ENCODE data around the gene RPRD2.

DNA sequence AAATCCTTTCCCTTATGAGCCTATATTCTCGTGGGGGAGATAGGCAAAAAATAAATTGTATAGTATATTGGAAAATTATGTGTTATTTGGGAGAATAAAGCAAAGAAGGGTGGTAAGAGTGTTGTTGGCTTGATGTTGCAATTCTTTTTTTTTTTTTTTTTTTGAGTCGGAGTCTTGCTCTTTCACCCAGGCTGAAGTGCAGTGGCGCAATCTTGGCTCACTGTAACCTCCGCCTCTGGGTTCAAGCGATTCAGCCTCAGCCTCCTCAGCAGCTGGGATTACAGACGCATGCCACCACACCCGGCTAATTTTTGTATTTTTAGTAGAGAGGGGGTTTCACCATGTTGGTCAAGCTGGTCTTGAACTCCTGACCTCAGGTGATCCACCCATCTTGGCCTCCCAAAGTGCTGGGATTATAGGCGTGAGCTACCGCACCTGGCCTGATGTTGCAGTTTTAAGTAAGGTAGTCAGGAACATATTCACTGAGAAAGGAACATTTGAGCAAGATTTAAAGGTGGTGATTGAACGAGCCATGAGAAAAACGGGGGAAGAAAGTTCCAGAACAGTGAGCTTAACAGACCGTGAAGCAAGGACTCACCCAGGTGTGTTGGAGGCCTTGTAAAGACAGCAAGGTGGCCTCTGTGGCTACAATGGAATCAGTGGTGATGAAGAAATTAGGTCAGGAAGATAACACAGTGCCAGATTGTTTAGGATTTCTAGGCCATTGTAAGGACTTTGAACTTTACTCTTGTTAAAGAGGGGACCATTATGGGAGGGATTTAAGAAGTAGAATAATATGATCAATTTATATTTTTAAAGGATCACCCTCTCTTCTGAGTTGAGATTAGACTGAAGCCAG lies 45.8 kb downstream of the RPRD2 start:
- TF ChIP-seq, protein P1, sequence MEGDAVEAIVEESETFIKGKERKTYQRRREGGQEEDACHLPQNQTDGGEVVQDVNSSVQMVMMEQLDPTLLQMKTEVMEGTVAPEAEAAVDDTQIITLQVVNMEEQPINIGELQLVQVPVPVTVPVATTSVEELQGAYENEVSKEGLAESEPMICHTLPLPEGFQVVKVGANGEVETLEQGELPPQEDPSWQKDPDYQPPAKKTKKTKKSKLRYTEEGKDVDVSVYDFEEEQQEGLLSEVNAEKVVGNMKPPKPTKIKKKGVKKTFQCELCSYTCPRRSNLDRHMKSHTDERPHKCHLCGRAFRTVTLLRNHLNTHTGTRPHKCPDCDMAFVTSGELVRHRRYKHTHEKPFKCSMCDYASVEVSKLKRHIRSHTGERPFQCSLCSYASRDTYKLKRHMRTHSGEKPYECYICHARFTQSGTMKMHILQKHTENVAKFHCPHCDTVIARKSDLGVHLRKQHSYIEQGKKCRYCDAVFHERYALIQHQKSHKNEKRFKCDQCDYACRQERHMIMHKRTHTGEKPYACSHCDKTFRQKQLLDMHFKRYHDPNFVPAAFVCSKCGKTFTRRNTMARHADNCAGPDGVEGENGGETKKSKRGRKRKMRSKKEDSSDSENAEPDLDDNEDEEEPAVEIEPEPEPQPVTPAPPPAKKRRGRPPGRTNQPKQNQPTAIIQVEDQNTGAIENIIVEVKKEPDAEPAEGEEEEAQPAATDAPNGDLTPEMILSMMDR (IDR thresholded peaks at IDR 0.05) = no peak
- TF ChIP-seq POLR2A (IDR thresholded peaks at IDR 0.05) = no peak

Data from body of pancreas (tissue), 4 donors.